ENCODE results near the gene MPZL1.
A peak's percentile ranks its signal among the peaks of the same experiment; 100 is the strongest.

GRCh38 chr1:167803358-167804207, 81.8 kb downstream of the MPZL1 start:
- TF ChIP-seq CTCF (conservative IDR thresholded peaks at IDR 0.05; ENCODE audit: low read length) (peak; percentile 98), EZH2phosphoT487 (IDR thresholded peaks at IDR 0.05; ENCODE audit: borderline replicate concordance, low read depth, low read length) (no peak)
